Activated T-cell treated with anti-CD3 and anti-CD28 coated beads, Interleukin-2, amount 50 U/mL, for 4 hours (primary cell): ENCODE measurements around the gene ARHGEF4. TPM values are rescaled to one million over a fixed set of nuclear protein-coding genes. Genes with fewer than 3 reads are reported as not detected.
"Not testable (repeated sequence)": the region's sequence is repeated elsewhere in the genome, so short reads cannot be mapped to it uniquely, and the experiment has no call there.

Source experiments
- ATAC-seq, 2 donors: fragments of 200-7000 bp; cut with Tn5 transposase; one replicate each; pipeline ENCODE4 v1.10.0; 2021
- DNase-seq: peaks from one replicate; pipeline ENCODE4 v3.0.0-alpha.2; 2020
- H3K27me3 Mint-ChIP-seq: one replicate; pipeline ENCODE4 v1.8.0; 2021; ENCODE audit warnings: low read depth, mixed read lengths
- H3K36me3 Mint-ChIP-seq: one replicate; pipeline ENCODE4 v1.8.0; 2022; ENCODE audit warnings: mixed read lengths; ENCODE audit not compliant: insufficient read depth
- H3K4me1 Mint-ChIP-seq: one replicate; pipeline ENCODE4 v1.8.0; 2021; ENCODE audit warnings: low read depth, mixed read lengths
- H3K4me3 Mint-ChIP-seq: one replicate; pipeline ENCODE4 v1.8.0; 2021; ENCODE audit warnings: mild to moderate bottlenecking, moderate library complexity, mixed read lengths
- H3K9me3 Mint-ChIP-seq: one replicate; pipeline ENCODE4 v1.8.0; 2021; ENCODE audit warnings: mixed read lengths
- total RNA-seq, 3 donors: library from RNA; stranded (reverse); gene quantifications; one replicate each; pipeline ENCODE4 v1.2.1, GENCODE V29; 2021

Gene ARHGEF4
- total RNA-seq, 3 donors from 2014 or later, result 0.43 to 0.84 (median 0.58) TPM

- Mint-ChIP-seq H3K27me3 (peaks cover 23% of the 10 kb centered on the region), H3K4me1 (no peaks in the 10 kb centered on the region), H3K4me3 (no peak overlapping the region), H3K9me3 (peaks cover 3% of the 10 kb centered on the region), H3K36me3 (no peaks in the 10 kb centered on the region)
- ATAC-seq (no peak), DNase-seq (no peak)
These were observed 54.4 kb downstream of the ARHGEF4 start for GRCh38 chr2:130890941-130891669.

- peaks cover 3% of the 10 kb centered on the region for H3K9me3 Mint-ChIP-seq
- peaks cover 22% of the 10 kb centered on the region for H3K27me3 Mint-ChIP-seq
- ATAC-seq (no peak), DNase-seq (no peak)
- H3K36me3 Mint-ChIP-seq, result no peaks in the 10 kb centered on the region
- no peaks in the 10 kb centered on the region for H3K4me1 Mint-ChIP-seq
- H3K4me3 Mint-ChIP-seq, result no peak overlapping the region
These were observed 55.3 kb downstream of the ARHGEF4 start for GRCh38 chr2:130891966-130892365.

- ATAC-seq, result no peak
- H3K27me3 Mint-ChIP-seq, result peaks cover 23% of the 10 kb centered on the region
- no peak overlapping the region for H3K4me3 Mint-ChIP-seq
- no peaks in the 10 kb centered on the region for H3K36me3 Mint-ChIP-seq
- peaks cover 3% of the 10 kb centered on the region for H3K9me3 Mint-ChIP-seq
- H3K4me1 Mint-ChIP-seq, result no peaks in the 10 kb centered on the region
- no peak for DNase-seq
These were observed 56.4 kb downstream of the ARHGEF4 start for GRCh38 chr2:130892793-130893785.

GRCh38 chr2:130894326-130894942, 57.7 kb downstream of the ARHGEF4 start:
- Mint-ChIP-seq H3K27me3 (peaks cover 16% of the 10 kb centered on the region), H3K36me3 (no peaks in the 10 kb centered on the region), H3K4me1 (no peaks in the 10 kb centered on the region), H3K4me3 (no peak overlapping the region), H3K9me3 (peaks cover 3% of the 10 kb centered on the region)
- ATAC-seq (no peak), DNase-seq (no peak)

- Mint-ChIP-seq H3K4me3 (no peak overlapping the region), H3K27me3 (peaks cover 16% of the 10 kb centered on the region), H3K4me1 (no peaks in the 10 kb centered on the region), H3K9me3 (peaks cover 3% of the 10 kb centered on the region), H3K36me3 (no peaks in the 10 kb centered on the region)
- DNase-seq, result no peak
- ATAC-seq, result no peak
These were observed 60.1 kb downstream of the ARHGEF4 start for GRCh38 chr2:130896813-130897212.

DNA sequence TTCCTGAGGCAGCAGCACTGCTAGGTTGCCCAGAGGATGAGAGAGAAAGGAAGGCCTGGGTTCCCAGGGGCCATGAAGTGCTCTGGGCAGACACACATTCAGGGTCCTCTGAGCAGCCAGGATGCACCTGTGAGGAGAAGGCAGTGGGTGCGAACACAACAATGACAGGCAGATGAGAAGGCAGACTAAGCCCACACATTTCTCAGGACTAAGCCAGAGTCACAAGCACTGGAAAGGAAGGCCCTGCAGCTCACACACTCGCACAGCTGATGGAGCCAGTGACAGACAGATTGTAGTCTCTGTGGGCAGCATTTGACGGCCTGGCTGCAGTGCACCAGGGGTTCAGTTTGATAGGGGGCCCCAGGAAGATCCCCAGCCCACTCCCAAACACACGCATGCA, 61.8 kb downstream of the ARHGEF4 start:
- H3K27me3 Mint-ChIP-seq, result peaks cover 9% of the 10 kb centered on the region
- H3K36me3 Mint-ChIP-seq, result no peaks in the 10 kb centered on the region
- ATAC-seq, result no peak
- H3K4me1 Mint-ChIP-seq, result no peaks in the 10 kb centered on the region
- peaks cover 3% of the 10 kb centered on the region for H3K9me3 Mint-ChIP-seq
- H3K4me3 Mint-ChIP-seq, result no peak overlapping the region
- DNase-seq, result no peak

DNA sequence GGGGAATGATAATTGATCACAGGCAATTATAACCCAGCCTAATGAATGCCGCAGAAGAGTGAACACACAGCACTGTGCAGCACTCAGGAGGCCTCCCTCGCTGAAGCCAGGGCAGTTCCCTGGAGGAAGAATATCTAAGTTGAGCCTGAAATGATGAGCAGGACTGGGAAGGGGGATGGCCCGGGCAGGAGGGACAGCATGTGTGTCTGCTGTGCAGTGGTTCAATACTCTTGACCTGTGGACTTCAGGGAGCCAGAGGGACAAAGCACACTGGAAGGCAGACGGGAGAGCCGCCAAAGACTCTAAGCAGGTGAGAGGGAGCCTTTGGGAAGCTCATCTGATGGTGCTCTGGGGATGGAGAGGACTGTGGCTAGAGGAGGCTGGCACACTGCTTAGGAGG, 62.6 kb downstream of the ARHGEF4 start:
- DNase-seq (no peak), ATAC-seq (no peak)
- no peaks in the 10 kb centered on the region for H3K4me1 Mint-ChIP-seq
- no peak overlapping the region for H3K4me3 Mint-ChIP-seq
- H3K9me3 Mint-ChIP-seq, result peaks cover 3% of the 10 kb centered on the region
- peaks cover 6% of the 10 kb centered on the region for H3K27me3 Mint-ChIP-seq
- H3K36me3 Mint-ChIP-seq, result no peaks in the 10 kb centered on the region

DNA sequence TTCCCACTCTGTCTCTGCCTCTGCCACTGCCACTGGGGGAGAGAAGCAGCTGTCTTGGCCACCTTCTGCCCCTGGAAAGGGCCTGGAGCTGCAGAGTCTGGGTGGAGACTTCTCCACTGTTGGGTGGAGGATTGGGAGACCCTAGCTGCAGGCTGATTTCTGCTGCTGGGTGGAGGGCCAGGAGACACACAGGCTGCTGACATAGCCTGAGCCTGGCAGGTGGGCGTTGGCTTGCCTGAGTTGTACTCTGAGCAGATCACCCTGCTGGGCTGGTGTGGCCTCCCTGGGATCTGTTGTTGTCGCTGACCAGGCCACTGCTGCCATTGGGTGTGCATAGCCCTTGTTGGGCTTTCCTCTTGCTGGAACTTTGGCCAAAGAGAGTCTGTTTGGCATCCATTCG, 64.3 kb downstream of the ARHGEF4 start:
- no peak for ATAC-seq
- no peaks in the 10 kb centered on the region for H3K4me1 Mint-ChIP-seq
- H3K36me3 Mint-ChIP-seq, result no peaks in the 10 kb centered on the region
- H3K27me3 Mint-ChIP-seq, result peaks cover 8% of the 10 kb centered on the region
- no peaks in the 10 kb centered on the region for H3K9me3 Mint-ChIP-seq
- no peak for DNase-seq
- no peak overlapping the region for H3K4me3 Mint-ChIP-seq

DNA sequence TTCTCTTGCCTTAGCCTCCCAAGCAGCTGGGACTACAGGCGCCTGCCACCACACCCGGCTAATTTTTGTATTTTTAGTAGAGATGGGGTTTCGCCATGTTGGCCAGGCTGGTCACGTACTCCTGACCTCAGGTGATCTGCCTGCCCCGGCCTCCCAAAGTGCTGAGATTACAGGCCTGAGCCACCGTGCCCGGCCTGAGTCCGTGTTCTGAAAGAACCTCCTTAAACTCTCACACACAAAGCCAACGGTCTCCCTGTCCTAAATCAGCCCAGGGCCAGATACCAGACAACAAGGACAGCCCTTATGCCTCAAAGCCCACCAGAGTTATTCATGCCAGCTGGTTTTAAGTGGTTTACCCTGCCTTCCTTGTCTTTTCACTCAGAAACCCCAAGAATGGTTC, 64.9 kb downstream of the ARHGEF4 start:
- not testable (repeated sequence) for H3K36me3 Mint-ChIP-seq, DNase-seq, H3K4me3 Mint-ChIP-seq, H3K4me1 Mint-ChIP-seq, H3K27me3 Mint-ChIP-seq, ATAC-seq, H3K9me3 Mint-ChIP-seq

DNA sequence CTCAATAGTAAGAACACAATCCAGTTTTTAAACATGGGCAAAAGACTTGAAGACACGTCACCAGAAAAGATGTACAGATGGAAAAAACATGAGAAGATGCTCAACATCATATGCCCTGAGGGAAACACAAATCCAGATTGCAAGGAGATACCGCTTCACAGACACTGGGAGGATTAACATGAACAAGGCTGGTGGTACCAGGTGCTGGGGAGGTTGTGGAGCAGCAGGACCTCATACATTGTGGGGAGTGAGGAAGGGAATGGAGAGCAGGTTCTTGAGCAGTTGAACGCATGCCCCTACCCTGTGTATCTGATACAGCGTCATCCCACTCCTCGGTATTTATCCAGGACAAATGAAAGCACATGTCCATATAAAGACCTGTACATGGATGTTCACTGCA, 72.1 kb downstream of the ARHGEF4 start:
- no peak for ATAC-seq
- no peak overlapping the region for H3K4me3 Mint-ChIP-seq
- no peak for DNase-seq
- no peaks in the 10 kb centered on the region for H3K36me3 Mint-ChIP-seq
- no peaks in the 10 kb centered on the region for H3K4me1 Mint-ChIP-seq
- peaks cover 14% of the 10 kb centered on the region for H3K27me3 Mint-ChIP-seq
- H3K9me3 Mint-ChIP-seq, result no peaks in the 10 kb centered on the region

DNA sequence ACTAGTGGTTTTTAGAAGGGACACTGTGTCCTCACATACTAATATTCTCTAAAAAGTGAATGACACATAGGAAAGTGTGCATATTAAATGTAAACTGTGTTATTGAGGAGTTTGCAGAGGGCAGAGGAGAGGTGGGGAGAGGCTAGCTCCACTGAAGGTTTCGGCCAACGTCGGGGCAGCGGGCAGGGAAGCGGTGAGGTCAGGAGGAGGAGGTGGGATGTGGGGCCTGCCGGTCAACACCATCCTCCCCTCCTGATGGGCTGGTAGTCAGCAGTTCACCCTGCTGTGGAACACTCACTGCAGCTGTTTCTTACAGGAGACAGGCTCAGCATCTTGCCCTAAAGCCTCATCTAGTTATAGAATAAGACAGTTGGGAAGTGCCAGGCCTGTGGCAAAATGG, 74.2 kb downstream of the ARHGEF4 start:
- ATAC-seq (no peak), DNase-seq (no peak)
- H3K4me3 Mint-ChIP-seq, result no peak overlapping the region
- no peaks in the 10 kb centered on the region for H3K36me3 Mint-ChIP-seq
- H3K9me3 Mint-ChIP-seq, result no peaks in the 10 kb centered on the region
- peaks cover 21% of the 10 kb centered on the region for H3K27me3 Mint-ChIP-seq
- H3K4me1 Mint-ChIP-seq, result no peaks in the 10 kb centered on the region

- H3K4me3 Mint-ChIP-seq, result no peak overlapping the region
- no peaks in the 10 kb centered on the region for H3K36me3 Mint-ChIP-seq
- H3K9me3 Mint-ChIP-seq, result no peaks in the 10 kb centered on the region
- H3K4me1 Mint-ChIP-seq, result no peaks in the 10 kb centered on the region
- DNase-seq (no peak), ATAC-seq (no peak)
- peaks cover 22% of the 10 kb centered on the region for H3K27me3 Mint-ChIP-seq
These were observed 74.8 kb downstream of the ARHGEF4 start for GRCh38 chr2:130911482-130911881.

DNA sequence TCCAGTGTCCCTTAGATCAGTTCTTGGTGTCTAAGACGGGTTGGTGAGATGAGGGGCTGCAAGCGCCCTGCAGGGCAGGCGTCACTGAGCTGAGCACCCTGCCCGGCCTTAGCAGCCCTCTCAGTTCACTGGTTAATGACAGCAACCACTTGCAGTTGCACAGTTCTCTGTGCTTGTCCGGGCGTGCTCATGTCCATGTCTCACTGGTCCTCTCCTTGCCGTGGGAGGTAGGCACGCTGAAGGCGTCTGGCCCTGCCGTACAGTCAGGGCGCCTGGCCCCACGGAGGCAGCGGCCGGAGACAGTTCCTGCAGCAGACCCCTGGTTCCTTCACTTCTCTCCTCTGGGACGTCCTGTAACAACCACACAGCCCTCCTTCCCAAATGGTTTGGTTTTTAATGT, 75.3 kb downstream of the ARHGEF4 start:
- DNase-seq (no peak), ATAC-seq (no peak)
- Mint-ChIP-seq H3K4me1 (no peaks in the 10 kb centered on the region), H3K36me3 (no peaks in the 10 kb centered on the region), H3K9me3 (no peaks in the 10 kb centered on the region), H3K4me3 (no peak overlapping the region), H3K27me3 (peaks cover 26% of the 10 kb centered on the region)

DNA sequence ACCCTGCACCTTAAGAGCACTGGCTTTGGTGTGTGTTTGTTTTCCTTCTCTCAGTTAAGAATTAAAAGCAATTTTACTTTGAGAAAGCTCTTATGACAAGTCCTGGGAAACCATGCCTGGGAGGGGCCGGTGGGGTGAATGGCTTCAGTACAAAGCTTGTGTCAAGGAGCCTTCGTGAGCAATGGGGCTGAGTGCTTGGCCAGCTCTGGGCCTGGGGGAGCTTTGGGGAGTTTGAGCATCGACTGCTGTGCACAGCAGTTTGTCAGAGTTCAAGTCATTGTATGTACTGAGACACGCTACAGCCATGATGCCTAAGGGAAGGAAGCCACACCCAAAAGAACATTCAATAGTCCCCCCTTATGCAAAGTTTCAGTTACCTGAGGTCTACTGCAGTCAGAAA, 75.8 kb downstream of the ARHGEF4 start:
- no peak overlapping the region for H3K4me3 Mint-ChIP-seq
- H3K36me3 Mint-ChIP-seq, result no peaks in the 10 kb centered on the region
- DNase-seq (no peak), ATAC-seq (no peak)
- peaks cover 26% of the 10 kb centered on the region for H3K27me3 Mint-ChIP-seq
- H3K9me3 Mint-ChIP-seq, result no peaks in the 10 kb centered on the region
- no peaks in the 10 kb centered on the region for H3K4me1 Mint-ChIP-seq
